Peyer's patch (tissue), 4 donors: ENCODE measurements around the gene TCL1B. TPM values are rescaled to one million over a fixed set of nuclear protein-coding genes. Genes with fewer than 3 reads are reported as not detected.
A peak's percentile ranks its signal among the peaks of the same experiment; 100 is the strongest.

Experiments used
- DNase-seq, 3 donors: peaks; one replicate each; pipeline ENCODE4 v3.0.0-alpha.2; 2017 to 2019
- H3K27ac ChIP-seq, 4 donors: fragments of 200-600 bp; sonication (generic); one replicate each; pipeline ENCODE4 v1.5.1; 2016 to 2019
- H3K27me3 ChIP-seq, 2 donors: fragments of 200-600 bp; sonication (generic); one replicate each; pipeline ENCODE4 v1.5.1; 2019
- H3K36me3 ChIP-seq, 3 donors: fragments of 200-600 bp; sonication (generic); one replicate each; pipeline ENCODE4 v1.5.1; 2016 to 2019
- H3K4me1 ChIP-seq, 4 donors: fragments of 200-600 bp; sonication (generic); one replicate each; pipeline ENCODE4 v1.5.1; 2016 to 2019
- H3K4me3 ChIP-seq, 4 donors: fragments of 200-600 bp; sonication (generic); 1 replicate in 3 of 4; 2 replicates in 1 of 4; pipeline ENCODE4 v1.5.1; 2016 to 2019; ENCODE audit warnings: mild to moderate bottlenecking in 1 of 4
- H3K9me3 ChIP-seq, 4 donors: fragments of 200-600 bp; sonication (generic); one replicate each; pipeline ENCODE4 v1.5.1; 2016 to 2019; ENCODE audit warnings: mild to moderate bottlenecking in 1 of 4
- POLR2A ChIP-seq, 2 donors: fragments of 450-650 bp; IDR thresholded peaks; one replicate each; pipeline ENCODE4 v1.5.1; 2017; ENCODE audit warnings: antibody characterized with exemption in 2 of 2, mild to moderate bottlenecking in 2 of 2, moderate library complexity in 2 of 2
- total RNA-seq, 4 donors: library from RNA; depleted of rRNA; stranded (reverse); fragments of >200 nt; gene quantifications; one replicate each; pipeline ENCODE4 v1.1.0, GENCODE V29; 2016
- TF ChIP-seq, protein P1 (sequence below), 6 experiments: fragments of 450-650 bp in 4 of 6; fragments of 200-600 bp in 2 of 6; sonication (generic) in 1 of 6; IDR thresholded peaks; one replicate each; pipeline ENCODE4 v1.5.1; 2017 to 2019; ENCODE audit warnings: antibody characterized with exemption in 6 of 6, mild to moderate bottlenecking in 3 of 6, moderate library complexity in 1 of 6

Gene TCL1B
- total RNA-seq, 4 donors from 2014 or later = not detected

DNA sequence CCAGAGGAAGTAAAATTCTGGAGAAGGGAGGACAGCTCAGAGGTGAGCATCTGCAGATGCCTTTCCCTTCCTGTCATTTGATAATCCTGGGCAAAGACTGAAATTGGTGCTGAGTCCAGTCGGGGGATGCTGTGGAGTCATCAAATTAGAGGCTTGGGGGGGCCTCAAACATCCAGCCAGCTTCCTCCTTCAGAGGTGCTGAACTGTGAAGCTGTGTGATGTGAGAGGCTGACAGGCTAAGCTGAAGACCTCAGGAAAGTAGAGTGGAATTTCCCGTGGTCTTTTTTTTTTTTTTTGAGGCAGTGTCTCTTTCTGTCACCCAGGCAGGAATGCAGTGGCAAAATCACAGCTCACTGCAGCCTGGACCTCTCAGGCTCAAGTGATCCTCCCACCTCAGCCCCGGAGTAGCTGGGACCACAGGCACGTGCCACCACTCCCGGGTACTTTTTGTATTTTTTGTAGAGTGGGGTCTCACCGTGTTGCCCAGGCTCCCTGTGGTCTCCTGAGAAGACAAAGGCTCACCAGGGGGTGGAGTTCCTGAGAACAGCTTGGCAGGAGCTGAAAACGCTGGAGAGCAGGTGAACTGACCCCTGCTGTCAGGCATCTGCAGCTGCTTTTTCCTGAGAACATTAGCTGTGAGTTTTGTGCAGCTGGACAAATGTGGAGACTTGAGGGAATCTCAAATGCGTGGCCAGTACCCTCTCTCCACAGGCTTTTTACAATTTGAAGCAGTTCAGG is 6.1 kb upstream of the TCL1B start:
- no peak for DNase-seq

DNA sequence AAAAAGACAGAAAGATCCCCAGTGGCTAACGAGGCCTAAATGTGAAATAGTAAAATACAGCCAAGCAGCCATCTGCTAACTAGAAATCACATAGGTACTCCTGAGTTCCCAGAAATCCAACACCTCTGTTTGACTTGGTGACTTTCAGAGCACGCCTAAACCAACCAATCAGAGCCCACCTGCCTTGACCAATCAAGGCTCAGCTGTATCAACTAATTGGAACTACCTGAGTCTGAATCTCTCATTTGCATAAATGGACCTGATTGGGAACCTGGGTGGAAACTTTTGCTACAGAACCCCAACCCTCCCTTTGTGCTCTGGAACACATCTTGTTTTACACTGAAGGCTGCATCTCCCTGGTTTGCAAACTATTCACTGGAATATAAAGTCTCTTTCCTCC is 5.1 kb upstream of the TCL1B start:
- Histone ChIP-seq H3K4me3 (no peak overlapping the region), H3K27me3 (no peaks in the 10 kb centered on the region), H3K4me1 (no peaks in the 10 kb centered on the region), H3K9me3 (no peaks in the 10 kb centered on the region), H3K27ac (no peak overlapping the region), H3K36me3 (no peaks in the 10 kb centered on the region)
- TF ChIP-seq, protein P1, sequence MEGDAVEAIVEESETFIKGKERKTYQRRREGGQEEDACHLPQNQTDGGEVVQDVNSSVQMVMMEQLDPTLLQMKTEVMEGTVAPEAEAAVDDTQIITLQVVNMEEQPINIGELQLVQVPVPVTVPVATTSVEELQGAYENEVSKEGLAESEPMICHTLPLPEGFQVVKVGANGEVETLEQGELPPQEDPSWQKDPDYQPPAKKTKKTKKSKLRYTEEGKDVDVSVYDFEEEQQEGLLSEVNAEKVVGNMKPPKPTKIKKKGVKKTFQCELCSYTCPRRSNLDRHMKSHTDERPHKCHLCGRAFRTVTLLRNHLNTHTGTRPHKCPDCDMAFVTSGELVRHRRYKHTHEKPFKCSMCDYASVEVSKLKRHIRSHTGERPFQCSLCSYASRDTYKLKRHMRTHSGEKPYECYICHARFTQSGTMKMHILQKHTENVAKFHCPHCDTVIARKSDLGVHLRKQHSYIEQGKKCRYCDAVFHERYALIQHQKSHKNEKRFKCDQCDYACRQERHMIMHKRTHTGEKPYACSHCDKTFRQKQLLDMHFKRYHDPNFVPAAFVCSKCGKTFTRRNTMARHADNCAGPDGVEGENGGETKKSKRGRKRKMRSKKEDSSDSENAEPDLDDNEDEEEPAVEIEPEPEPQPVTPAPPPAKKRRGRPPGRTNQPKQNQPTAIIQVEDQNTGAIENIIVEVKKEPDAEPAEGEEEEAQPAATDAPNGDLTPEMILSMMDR (IDR thresholded peaks at IDR 0.05) = no peak
- TF ChIP-seq POLR2A (IDR thresholded peaks at IDR 0.05) = no peak
- DNase-seq = no peak

More for the DNA sequence above, 6.1 kb upstream of the TCL1B start:
- no peak for TF ChIP-seq POLR2A (IDR thresholded peaks at IDR 0.05)
- TF ChIP-seq, protein P1 (IDR thresholded peaks at IDR 0.05) = no peak
- no peaks in the 10 kb centered on the region for H3K4me1 ChIP-seq
- no peaks in the 10 kb centered on the region for H3K9me3 ChIP-seq
- no peaks in the 10 kb centered on the region for H3K36me3 ChIP-seq
- H3K4me3 ChIP-seq = no peak overlapping the region
- H3K27ac ChIP-seq = no peak overlapping the region
- no peaks in the 10 kb centered on the region for H3K27me3 ChIP-seq

DNA sequence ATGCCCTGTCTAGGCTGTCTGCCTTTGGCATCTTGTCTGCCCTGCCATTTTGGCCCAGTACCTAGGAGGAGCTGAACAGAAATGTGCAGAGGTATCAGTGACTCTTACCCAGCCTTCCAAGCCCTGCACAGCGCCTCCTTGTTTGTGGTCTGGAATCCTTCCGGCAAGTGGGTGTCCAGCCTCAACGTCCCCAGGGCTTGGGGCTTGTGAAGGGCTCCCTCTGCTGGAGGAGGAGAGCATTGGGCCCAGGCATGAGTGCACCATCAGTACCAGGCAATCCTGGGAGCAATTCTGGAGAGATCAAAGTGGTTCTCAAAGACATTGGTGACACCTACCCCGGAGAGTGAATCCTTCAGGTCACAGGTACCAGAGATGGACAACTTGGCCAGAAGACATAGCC is 2.4 kb upstream of the TCL1B start:
- TF ChIP-seq, protein P1 (IDR thresholded peaks at IDR 0.05) = peak in 5 of 6 experiments; percentile 2 to 55 (median 42)
- TF ChIP-seq POLR2A (IDR thresholded peaks at IDR 0.05) = no peak
- H3K4me3 ChIP-seq = no peak overlapping the region
- no peaks in the 10 kb centered on the region for H3K4me1 ChIP-seq
- no peaks in the 10 kb centered on the region for H3K36me3 ChIP-seq
- H3K27me3 ChIP-seq = no peaks in the 10 kb centered on the region
- DNase-seq = peak in 1 of 3 donors; percentile 52
- H3K27ac ChIP-seq = no peak overlapping the region
- no peaks in the 10 kb centered on the region for H3K9me3 ChIP-seq

DNA sequence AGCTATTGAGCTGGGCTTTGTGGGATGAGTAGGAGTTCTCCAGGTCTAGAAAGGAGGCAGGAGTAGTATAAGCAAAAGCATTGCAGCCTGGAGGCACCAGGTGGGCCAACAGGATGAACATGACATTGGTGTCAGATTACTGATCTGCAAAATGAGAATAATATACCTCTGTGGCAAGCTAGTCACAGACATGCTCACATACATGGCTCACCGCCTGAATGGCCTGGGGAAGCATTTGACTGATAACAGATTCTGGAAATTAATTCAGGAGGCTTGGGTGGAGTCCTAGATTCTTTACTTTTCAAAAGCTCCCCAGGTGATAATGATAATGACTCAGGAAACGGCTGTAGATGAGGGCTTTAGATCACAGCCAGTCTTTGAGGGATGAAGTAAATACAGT is 709 bp downstream of the TCL1B start:
- Histone ChIP-seq H3K27me3 (no peaks in the 10 kb centered on the region), H3K4me3 (no peak overlapping the region), H3K36me3 (no peaks in the 10 kb centered on the region), H3K27ac (no peak overlapping the region), H3K4me1 (no peaks in the 10 kb centered on the region), H3K9me3 (no peaks in the 10 kb centered on the region)
- no peak for TF ChIP-seq POLR2A (IDR thresholded peaks at IDR 0.05)
- TF ChIP-seq, protein P1 (IDR thresholded peaks at IDR 0.05) = no peak
- no peak for DNase-seq

DNA sequence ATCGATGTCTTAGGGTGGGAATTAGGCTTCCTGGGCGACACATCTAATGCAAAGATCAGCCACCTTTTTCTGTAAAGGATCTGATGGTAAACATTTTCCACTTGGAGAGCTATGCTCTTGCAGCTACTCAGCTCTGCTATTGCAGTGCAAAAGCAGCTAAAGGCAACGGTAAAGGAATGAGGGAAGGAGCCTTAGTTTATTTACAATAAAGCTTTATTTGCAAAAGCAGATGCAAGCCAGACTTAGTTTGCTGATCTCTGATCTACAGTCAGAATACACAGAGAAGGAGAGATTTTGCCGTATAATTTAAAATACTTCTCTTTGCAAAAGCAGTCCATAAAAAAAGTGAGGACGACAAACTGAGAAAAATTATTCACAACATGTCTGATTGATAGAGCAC is 3.2 kb downstream of the TCL1B start:
- no peak overlapping the region for H3K27ac ChIP-seq
- no peaks in the 10 kb centered on the region for H3K9me3 ChIP-seq
- H3K4me3 ChIP-seq = no peak overlapping the region
- H3K27me3 ChIP-seq = no peaks in the 10 kb centered on the region
- no peaks in the 10 kb centered on the region for H3K4me1 ChIP-seq
- no peaks in the 10 kb centered on the region for H3K36me3 ChIP-seq
- no peak for DNase-seq
- TF ChIP-seq, protein P1 (IDR thresholded peaks at IDR 0.05) = no peak
- TF ChIP-seq POLR2A (IDR thresholded peaks at IDR 0.05) = no peak
